A549 (cell line): Measurements from ENCODE around the gene B3GAT1. TPM values are rescaled to one million over a fixed set of nuclear protein-coding genes. Genes with fewer than 3 reads are reported as not detected.

Experiments
- ATAC-seq, 2 experiments: fragments of 200-7000 bp in 1 of 2; fragments of >200 bp in 1 of 2; cut with Nextera tagmentation in 1 of 2; cut with Tn5 transposase in 1 of 2; 3 replicates each; pipeline versions ENCODE4 v1.8.0 to v1.9.1; 2018 to 2020; ENCODE audit warnings: mild to moderate bottlenecking in 1 of 2, moderate library complexity in 1 of 2
- CTCF ChIA-PET: fragments of 300-600 bp; sonication (Branson Sonifier 250); formaldehyde crosslinking; extraction: SDS; loops from one replicate; lab custom pipeline; 2021; ENCODE audit warnings: antibody characterized with exemption, inconsistent platforms; lab: Yijun Ruan, JAX
- POLR2A ChIA-PET: fragments of 350-600 bp; formaldehyde crosslinking; extraction: SDS; loops from one replicate; lab custom pipeline; 2021; ENCODE audit warnings: antibody characterized with exemption, inconsistent platforms; lab: Yijun Ruan, JAX
- DNase-seq, 2 experiments: peaks; one replicate each; pipeline versions ENCODE4 v3.0.0 to v3.0.0-alpha.2; 2011 to 2016; ENCODE audit warnings: low read depth in 1 of 2, low spot score in 1 of 2
- FAIRE-seq: peaks from 2 replicates; lab custom pipeline; 2011; peaks lifted over from hg19 to GRCh38; lab: Jason Lieb, UNC
- H3K27ac ChIP-seq, 2 experiments: fragments of >200 bp; sonication (Bioruptor Twin); formaldehyde crosslinking; 3 replicates each; pipeline ENCODE4 v1.5.1; 2016 to 2017
- H3K4me1 ChIP-seq: fragments of >200 bp; sonication (Bioruptor Twin); formaldehyde crosslinking; 3 replicates; pipeline ENCODE4 v1.6.1; 2016
- H3K4me2 ChIP-seq: fragments of >200 bp; sonication (Bioruptor Twin); formaldehyde crosslinking; 3 replicates; pipeline ENCODE4 v1.6.1; 2016
- H3K4me3 ChIP-seq: fragments of >200 bp; sonication (Bioruptor Twin); formaldehyde crosslinking; 3 replicates; pipeline ENCODE4 v1.5.1; 2016
- H3K9me3 ChIP-seq: fragments of >200 bp; sonication (Bioruptor Twin); formaldehyde crosslinking; 3 replicates; pipeline ENCODE4 v1.6.1; 2016
- ATOH8 ChIP-seq: fragments of 250-450 bp; sonication (Bioruptor Pico); IDR thresholded peaks from 2 replicates; pipeline ENCODE4 v1.5.0; 2020; ENCODE audit warnings: low read depth, mild to moderate bottlenecking, moderate library complexity
- BCL3 ChIP-seq: fragments of >200 bp; sonication (Bioruptor Twin); formaldehyde crosslinking; IDR thresholded peaks from 3 replicates; pipeline ENCODE4 v1.6.1; 2016
- CEBPB ChIP-seq, 2 experiments: fragments of >200 bp in 1 of 2; sonication (Bioruptor Twin) in 1 of 2; formaldehyde crosslinking in 1 of 2; IDR thresholded peaks; 2 replicates each; pipeline ENCODE4 v1.6.1; 2012 to 2016
- CTCF ChIP-seq: fragments of >200 bp; sonication (Bioruptor Twin); formaldehyde crosslinking; IDR thresholded peaks from 3 replicates; pipeline ENCODE4 v1.5.1; 2016
- EHF ChIP-seq: fragments of 250-450 bp; sonication (Bioruptor Pico); IDR thresholded peaks from 2 replicates; pipeline ENCODE4 v1.5.0; 2020; ENCODE audit warnings: mild to moderate bottlenecking
- FOSB ChIP-seq: fragments of 250-450 bp; sonication (Bioruptor Pico); IDR thresholded peaks from 2 replicates; pipeline ENCODE4 v1.5.0; 2020; ENCODE audit warnings: mild to moderate bottlenecking, moderate library complexity
- HDAC2 ChIP-seq: fragments of 200-600 bp; sonication (generic); IDR thresholded peaks from 2 replicates; pipeline ENCODE4 v1.6.1; 2016
- HEYL ChIP-seq: fragments of 250-450 bp; sonication (Bioruptor Pico); IDR thresholded peaks from 2 replicates; pipeline ENCODE4 v1.8.0; 2021; ENCODE audit warnings: mild to moderate bottlenecking, moderate library complexity
- HMGXB4 ChIP-seq: fragments of 250-450 bp; sonication (Bioruptor Pico); IDR thresholded peaks from 2 replicates; pipeline ENCODE4 v1.5.0; 2021; ENCODE audit warnings: mild to moderate bottlenecking, moderate library complexity, borderline replicate concordance
- HOXB5 ChIP-seq: fragments of 250-450 bp; sonication (Bioruptor Pico); IDR thresholded peaks from 2 replicates; pipeline ENCODE4 v1.5.0; 2020; ENCODE audit warnings: mild to moderate bottlenecking, moderate library complexity
- JUN ChIP-seq, 2 experiments: fragments of >200 bp; sonication (Bioruptor Twin); formaldehyde crosslinking; IDR thresholded peaks; 2 replicates in 1 of 2; 3 replicates in 1 of 2; pipeline ENCODE4 v1.6.1; 2016 to 2017
- KDM1A ChIP-seq: fragments of 200-600 bp; sonication (generic); IDR thresholded peaks from 2 replicates; pipeline ENCODE4 v1.6.1; 2016; ENCODE audit warnings: low read depth, mild to moderate bottlenecking
- NFE2L2 ChIP-seq: fragments of 150-350 bp; conservative IDR thresholded peaks from 2 replicates; pipeline ENCODE4 v1.6.1; 2014; ENCODE audit warnings: low read length
- NPAS2 ChIP-seq: fragments of 250-450 bp; sonication (Bioruptor Pico); IDR thresholded peaks from 2 replicates; pipeline ENCODE4 v1.8.0; 2022; ENCODE audit warnings: mild to moderate bottlenecking, moderate library complexity, borderline replicate concordance
- PHF8 ChIP-seq: fragments of 200-600 bp; sonication (generic); IDR thresholded peaks from 2 replicates; pipeline ENCODE4 v1.6.1; 2016; ENCODE audit warnings: low read depth, mild to moderate bottlenecking, antibody characterized with exemption, moderate library complexity, borderline replicate concordance
- RCOR1 ChIP-seq: fragments of 150-350 bp; IDR thresholded peaks from 2 replicates; pipeline ENCODE4 v1.6.1; 2014; ENCODE audit warnings: antibody characterized with exemption, low read length, low read depth
- ZNF302 ChIP-seq: fragments of 250-450 bp; sonication (Bioruptor Pico); IDR thresholded peaks from 2 replicates; pipeline ENCODE4 v1.9.0; 2021; ENCODE audit warnings: inconsistent platforms, mild to moderate bottlenecking, moderate library complexity
- ZSCAN20 ChIP-seq: fragments of 250-450 bp; sonication (Bioruptor Pico); IDR thresholded peaks from 2 replicates; pipeline ENCODE4 v1.8.0; 2022; ENCODE audit warnings: mild to moderate bottlenecking, moderate library complexity
- WGBS: methylation state at CpG from one replicate; pipeline ENCODE4 v1.1.6; 2017; ENCODE audit errors: missing lambda C conversion rate; 5-methylcytosine and 5-hydroxymethylcytosine counted together
- polyA plus RNA-seq, 4 experiments: library from polyadenylated mRNA; depleted of rRNA in 3 of 4; stranded (reverse); fragments of >200 nt; fragmentation: RNase III in 1 of 4; extraction: RNeasy Plus Mini Kit Qiagen cat#74134 plus additional on column Dnase treatment in 1 of 4; gene quantifications; 2 replicates in 3 of 4; 3 replicates in 1 of 4; pipeline ENCODE4 v1.2.3, GENCODE V29; 2011 to 2017

The B3GAT1 gene
- polyA plus RNA-seq, 2 of the 4 experiments (the other 2 are of a cell fraction), result not detected

- WGBS, result 21% methylated on average over 7 of the region's 15 CpGs
- ATAC-seq (no peak), FAIRE-seq (no peak), DNase-seq (no peak)
- Histone ChIP-seq H3K4me3 (no peak overlapping the region), H3K27ac (no peak overlapping the region), H3K4me2 (no peak overlapping the region), H3K9me3 (no peaks in the 10 kb centered on the region), H3K4me1 (no peaks in the 10 kb centered on the region)
- POLR2A ChIA-PET, result no interaction called here
- CTCF ChIA-PET, result no interaction called here
- no peak for TF ChIP-seq CEBPB (IDR thresholded peaks at IDR 0.05)
- TF ChIP-seq BCL3, result no peak
- TF ChIP-seq ZSCAN20 (CRISPR knock-in tag), result no peak
- no peak for TF ChIP-seq ATOH8 (CRISPR knock-in tag)
- TF ChIP-seq NPAS2 (CRISPR knock-in tag), result no peak
- no peak for TF ChIP-seq CTCF
- TF ChIP-seq ZNF302 (CRISPR knock-in tag), result no peak
Measured at GRCh38 chr11:134390706-134391569, 21.1 kb downstream of the B3GAT1 start.

GRCh38 chr11:134389464-134390180 is 22.4 kb downstream of the B3GAT1 start:
- DNase-seq (no peak), ATAC-seq (no peak), FAIRE-seq (no peak)
- ChIA-PET POLR2A (no interaction called here), CTCF (no interaction called here)
- H3K4me3 ChIP-seq, result no peak overlapping the region
- H3K9me3 ChIP-seq, result no peaks in the 10 kb centered on the region
- 40% methylated on average over 17 of the region's 25 CpGs for WGBS
- H3K4me1 ChIP-seq, result no peaks in the 10 kb centered on the region
- H3K27ac ChIP-seq, result no peak overlapping the region
- TF ChIP-seq PHF8, result no peak
- TF ChIP-seq KDM1A, result no peak
- TF ChIP-seq EHF, result no peak
- no peak for TF ChIP-seq CEBPB (IDR thresholded peaks at IDR 0.05)
- TF ChIP-seq NFE2L2, result no peak
- no peak for TF ChIP-seq FOSB (CRISPR knock-in tag)
- TF ChIP-seq RCOR1, result no peak
- no peak for TF ChIP-seq HMGXB4 (CRISPR knock-in tag)
- TF ChIP-seq HOXB5 (CRISPR knock-in tag), result no peak
- TF ChIP-seq ZNF302 (CRISPR knock-in tag), result no peak
- TF ChIP-seq HEYL (CRISPR knock-in tag), result no peak
- no peak for TF ChIP-seq HDAC2
- TF ChIP-seq JUN (IDR thresholded peaks at IDR 0.05), result no peak
- TF ChIP-seq, all 56 proteins: peak for 0
- H3K4me2 ChIP-seq, result no peak overlapping the region
